ENCODE measurements around the gene XRCC5.

XRCC5 gene

GRCh38 chr2:216171011-216171410 is 61.9 kb downstream of the XRCC5 start:
- Histone ChIP-seq H3K4me1 (ENCODE audit: control insufficient read depth, insufficient read depth, low read length) (no peaks in the 10 kb centered on the region), H3K9me3 (ENCODE audit: control insufficient read depth in 2 of 2, low read length in 2 of 2) (no peaks in the 10 kb centered on the region), H3K36me3 (ENCODE audit: control insufficient read depth in 2 of 2, insufficient read depth in 2 of 2, low read length in 2 of 2) (peaks cover 16 to 21% of the 10 kb centered on the region in 2 donors), H3K27ac (ENCODE audit: low read length) (no peak overlapping the region), H3K9ac (ENCODE audit: low read length in 2 of 2) (no peak overlapping the region), H3K4me3 (ENCODE audit: low read length in 2 of 2) (no peak overlapping the region), H3K27me3 (ENCODE audit: control insufficient read depth in 1 of 2, insufficient read depth in 2 of 2, low read length in 2 of 2) (no peaks in the 10 kb centered on the region)

GRCh38 chr2:216172493-216172892 is 63.3 kb downstream of the XRCC5 start:
- Histone ChIP-seq H3K4me1 (ENCODE audit: control insufficient read depth, insufficient read depth, low read length) (no peaks in the 10 kb centered on the region), H3K27ac (ENCODE audit: low read length) (no peak overlapping the region), H3K36me3 (ENCODE audit: control insufficient read depth in 2 of 2, insufficient read depth in 2 of 2, low read length in 2 of 2) (peaks cover 16 to 21% of the 10 kb centered on the region in 2 donors), H3K27me3 (ENCODE audit: control insufficient read depth in 1 of 2, insufficient read depth in 2 of 2, low read length in 2 of 2) (no peaks in the 10 kb centered on the region), H3K9me3 (ENCODE audit: control insufficient read depth in 2 of 2, low read length in 2 of 2) (no peaks in the 10 kb centered on the region), H3K9ac (ENCODE audit: low read length in 2 of 2) (no peak overlapping the region), H3K4me3 (ENCODE audit: low read length in 2 of 2) (no peak overlapping the region)

GRCh38 chr2:216179015-216179414 is 69.9 kb downstream of the XRCC5 start:
- Histone ChIP-seq H3K9me3 (ENCODE audit: control insufficient read depth in 2 of 2, low read length in 2 of 2) (no peaks in the 10 kb centered on the region), H3K4me1 (ENCODE audit: control insufficient read depth, insufficient read depth, low read length) (no peaks in the 10 kb centered on the region), H3K27ac (ENCODE audit: low read length) (no peak overlapping the region), H3K27me3 (ENCODE audit: control insufficient read depth in 1 of 2, insufficient read depth in 2 of 2, low read length in 2 of 2) (no peaks in the 10 kb centered on the region), H3K36me3 (ENCODE audit: control insufficient read depth in 2 of 2, insufficient read depth in 2 of 2, low read length in 2 of 2) (peaks cover 11 to 17% of the 10 kb centered on the region in 2 donors), H3K9ac (ENCODE audit: low read length in 2 of 2) (no peak overlapping the region), H3K4me3 (ENCODE audit: low read length in 2 of 2) (no peak overlapping the region)

- Histone ChIP-seq H3K9ac (ENCODE audit: low read length in 2 of 2) (no peak overlapping the region), H3K36me3 (ENCODE audit: control insufficient read depth in 2 of 2, insufficient read depth in 2 of 2, low read length in 2 of 2) (peaks cover 6 to 8% of the 10 kb centered on the region in 2 donors), H3K4me3 (ENCODE audit: low read length in 2 of 2) (no peak overlapping the region), H3K9me3 (ENCODE audit: control insufficient read depth in 2 of 2, low read length in 2 of 2) (no peaks in the 10 kb centered on the region), H3K27me3 (ENCODE audit: control insufficient read depth in 1 of 2, insufficient read depth in 2 of 2, low read length in 2 of 2) (no peaks in the 10 kb centered on the region), H3K27ac (ENCODE audit: low read length) (no peak overlapping the region), H3K4me1 (ENCODE audit: control insufficient read depth, insufficient read depth, low read length) (no peaks in the 10 kb centered on the region)
Observed at GRCh38 chr2:216181351-216181750, 72.2 kb downstream of the XRCC5 start.

GRCh38 chr2:216181953-216182461 is 72.9 kb downstream of the XRCC5 start:
- Histone ChIP-seq H3K4me1 (ENCODE audit: control insufficient read depth, insufficient read depth, low read length) (no peaks in the 10 kb centered on the region), H3K9me3 (ENCODE audit: control insufficient read depth in 2 of 2, low read length in 2 of 2) (no peaks in the 10 kb centered on the region), H3K27me3 (ENCODE audit: control insufficient read depth in 1 of 2, insufficient read depth in 2 of 2, low read length in 2 of 2) (no peaks in the 10 kb centered on the region), H3K4me3 (ENCODE audit: low read length in 2 of 2) (no peak overlapping the region), H3K9ac (ENCODE audit: low read length in 2 of 2) (no peak overlapping the region), H3K36me3 (ENCODE audit: control insufficient read depth in 2 of 2, insufficient read depth in 2 of 2, low read length in 2 of 2) (peaks cover 6 to 8% of the 10 kb centered on the region in 2 donors), H3K27ac (ENCODE audit: low read length) (no peak overlapping the region)

GRCh38 chr2:216183462-216183861 is 74.3 kb downstream of the XRCC5 start:
- H3K4me3 ChIP-seq (ENCODE audit: low read length in 2 of 2), result no peak overlapping the region
- H3K9me3 ChIP-seq (ENCODE audit: control insufficient read depth in 2 of 2, low read length in 2 of 2), result no peaks in the 10 kb centered on the region
- H3K27ac ChIP-seq (ENCODE audit: low read length), result no peak overlapping the region
- no peaks in the 10 kb centered on the region for H3K4me1 ChIP-seq (ENCODE audit: control insufficient read depth, insufficient read depth, low read length)
- peaks cover 6 to 8% of the 10 kb centered on the region in 2 donors for H3K36me3 ChIP-seq (ENCODE audit: control insufficient read depth in 2 of 2, insufficient read depth in 2 of 2, low read length in 2 of 2)
- no peaks in the 10 kb centered on the region for H3K27me3 ChIP-seq (ENCODE audit: control insufficient read depth in 1 of 2, insufficient read depth in 2 of 2, low read length in 2 of 2)
- no peak overlapping the region for H3K9ac ChIP-seq (ENCODE audit: low read length in 2 of 2)

GRCh38 chr2:216188559-216188850 is 79.4 kb downstream of the XRCC5 start:
- peaks cover 3 to 7% of the 10 kb centered on the region in 2 donors for H3K36me3 ChIP-seq (ENCODE audit: control insufficient read depth in 2 of 2, insufficient read depth in 2 of 2, low read length in 2 of 2)
- no peaks in the 10 kb centered on the region for H3K4me1 ChIP-seq (ENCODE audit: control insufficient read depth, insufficient read depth, low read length)
- no peak overlapping the region for H3K27ac ChIP-seq (ENCODE audit: low read length)
- no peak overlapping the region for H3K4me3 ChIP-seq (ENCODE audit: low read length in 2 of 2)
- no peaks in the 10 kb centered on the region for H3K27me3 ChIP-seq (ENCODE audit: control insufficient read depth in 1 of 2, insufficient read depth in 2 of 2, low read length in 2 of 2)
- H3K9ac ChIP-seq (ENCODE audit: low read length in 2 of 2), result no peak overlapping the region
- H3K9me3 ChIP-seq (ENCODE audit: control insufficient read depth in 2 of 2, low read length in 2 of 2), result no peaks in the 10 kb centered on the region

- no peak overlapping the region for H3K4me3 ChIP-seq (ENCODE audit: low read length in 2 of 2)
- H3K36me3 ChIP-seq (ENCODE audit: control insufficient read depth in 2 of 2, insufficient read depth in 2 of 2, low read length in 2 of 2), result peaks cover 3 to 7% of the 10 kb centered on the region in 2 donors
- H3K27me3 ChIP-seq (ENCODE audit: control insufficient read depth in 1 of 2, insufficient read depth in 2 of 2, low read length in 2 of 2), result no peaks in the 10 kb centered on the region
- H3K9ac ChIP-seq (ENCODE audit: low read length in 2 of 2), result no peak overlapping the region
- H3K27ac ChIP-seq (ENCODE audit: low read length), result no peak overlapping the region
- H3K4me1 ChIP-seq (ENCODE audit: control insufficient read depth, insufficient read depth, low read length), result no peaks in the 10 kb centered on the region
- H3K9me3 ChIP-seq (ENCODE audit: control insufficient read depth in 2 of 2, low read length in 2 of 2), result no peaks in the 10 kb centered on the region
Observed at GRCh38 chr2:216188956-216189355, 79.8 kb downstream of the XRCC5 start.

- Histone ChIP-seq H3K27ac (ENCODE audit: low read length) (no peak overlapping the region), H3K27me3 (ENCODE audit: control insufficient read depth in 1 of 2, insufficient read depth in 2 of 2, low read length in 2 of 2) (no peaks in the 10 kb centered on the region), H3K9me3 (ENCODE audit: control insufficient read depth in 2 of 2, low read length in 2 of 2) (no peaks in the 10 kb centered on the region), H3K4me3 (ENCODE audit: low read length in 2 of 2) (no peak overlapping the region), H3K9ac (ENCODE audit: low read length in 2 of 2) (no peak overlapping the region), H3K36me3 (ENCODE audit: control insufficient read depth in 2 of 2, insufficient read depth in 2 of 2, low read length in 2 of 2) (peaks cover 3 to 10% of the 10 kb centered on the region in 2 donors), H3K4me1 (ENCODE audit: control insufficient read depth, insufficient read depth, low read length) (no peaks in the 10 kb centered on the region)
Observed at GRCh38 chr2:216189410-216189809, 80.3 kb downstream of the XRCC5 start.

GRCh38 chr2:216192181-216192580 is 83.0 kb downstream of the XRCC5 start:
- no peak overlapping the region for H3K27ac ChIP-seq (ENCODE audit: low read length)
- peaks cover 18 to 21% of the 10 kb centered on the region in 2 donors for H3K36me3 ChIP-seq (ENCODE audit: control insufficient read depth in 2 of 2, insufficient read depth in 2 of 2, low read length in 2 of 2)
- no peaks in the 10 kb centered on the region for H3K4me1 ChIP-seq (ENCODE audit: control insufficient read depth, insufficient read depth, low read length)
- H3K9ac ChIP-seq (ENCODE audit: low read length in 2 of 2), result no peak overlapping the region
- no peaks in the 10 kb centered on the region for H3K27me3 ChIP-seq (ENCODE audit: control insufficient read depth in 1 of 2, insufficient read depth in 2 of 2, low read length in 2 of 2)
- no peaks in the 10 kb centered on the region for H3K9me3 ChIP-seq (ENCODE audit: control insufficient read depth in 2 of 2, low read length in 2 of 2)
- no peak overlapping the region for H3K4me3 ChIP-seq (ENCODE audit: low read length in 2 of 2)

GRCh38 chr2:216192931-216193330 is 83.8 kb downstream of the XRCC5 start:
- Histone ChIP-seq H3K4me1 (ENCODE audit: control insufficient read depth, insufficient read depth, low read length) (no peaks in the 10 kb centered on the region), H3K9me3 (ENCODE audit: control insufficient read depth in 2 of 2, low read length in 2 of 2) (no peaks in the 10 kb centered on the region), H3K36me3 (ENCODE audit: control insufficient read depth in 2 of 2, insufficient read depth in 2 of 2, low read length in 2 of 2) (peaks cover 23 to 28% of the 10 kb centered on the region in 2 donors), H3K9ac (ENCODE audit: low read length in 2 of 2) (no peak overlapping the region), H3K4me3 (ENCODE audit: low read length in 2 of 2) (no peak overlapping the region), H3K27ac (ENCODE audit: low read length) (no peak overlapping the region), H3K27me3 (ENCODE audit: control insufficient read depth in 1 of 2, insufficient read depth in 2 of 2, low read length in 2 of 2) (no peaks in the 10 kb centered on the region)

All from stomach smooth muscle (tissue), 2 donors.